ENCODE data around the gene MAP4K5.

- TF ChIP-seq, protein P1, sequence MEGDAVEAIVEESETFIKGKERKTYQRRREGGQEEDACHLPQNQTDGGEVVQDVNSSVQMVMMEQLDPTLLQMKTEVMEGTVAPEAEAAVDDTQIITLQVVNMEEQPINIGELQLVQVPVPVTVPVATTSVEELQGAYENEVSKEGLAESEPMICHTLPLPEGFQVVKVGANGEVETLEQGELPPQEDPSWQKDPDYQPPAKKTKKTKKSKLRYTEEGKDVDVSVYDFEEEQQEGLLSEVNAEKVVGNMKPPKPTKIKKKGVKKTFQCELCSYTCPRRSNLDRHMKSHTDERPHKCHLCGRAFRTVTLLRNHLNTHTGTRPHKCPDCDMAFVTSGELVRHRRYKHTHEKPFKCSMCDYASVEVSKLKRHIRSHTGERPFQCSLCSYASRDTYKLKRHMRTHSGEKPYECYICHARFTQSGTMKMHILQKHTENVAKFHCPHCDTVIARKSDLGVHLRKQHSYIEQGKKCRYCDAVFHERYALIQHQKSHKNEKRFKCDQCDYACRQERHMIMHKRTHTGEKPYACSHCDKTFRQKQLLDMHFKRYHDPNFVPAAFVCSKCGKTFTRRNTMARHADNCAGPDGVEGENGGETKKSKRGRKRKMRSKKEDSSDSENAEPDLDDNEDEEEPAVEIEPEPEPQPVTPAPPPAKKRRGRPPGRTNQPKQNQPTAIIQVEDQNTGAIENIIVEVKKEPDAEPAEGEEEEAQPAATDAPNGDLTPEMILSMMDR (IDR thresholded peaks at IDR 0.05), result no peak
- no peak for TF ChIP-seq POLR2A (IDR thresholded peaks at IDR 0.05)
Measured at GRCh38 chr14:50512463-50512862, 19.9 kb downstream of the MAP4K5 start.
